Nephron (organoid): Measurements from ENCODE around the gene MED27.
A peak's percentile ranks its signal among the peaks of the same experiment; 100 is the strongest.

ENCODE experiments used
- H3K27ac Mint-ChIP-seq, 3 experiments: 2 replicates each; pipeline ENCODE4 v1.8.0; 2020; ENCODE audit warnings: mixed read lengths in 3 of 3, mild to moderate bottlenecking in 2 of 3, moderate library complexity in 1 of 3
- H3K27me3 Mint-ChIP-seq: 2 replicates; pipeline ENCODE4 v1.8.0; 2021; ENCODE audit warnings: low read depth, mild to moderate bottlenecking, moderate library complexity, mixed read lengths
- H3K36me3 Mint-ChIP-seq: 2 replicates; pipeline ENCODE4 v1.8.0; 2020; ENCODE audit warnings: low read depth, mixed read lengths
- H3K4me1 Mint-ChIP-seq: 2 replicates; pipeline ENCODE4 v1.8.0; 2020; ENCODE audit warnings: mixed read lengths
- H3K4me3 Mint-ChIP-seq, 3 experiments: 2 replicates each; pipeline ENCODE4 v1.8.0; 2020; ENCODE audit warnings: mild to moderate bottlenecking in 3 of 3, mixed read lengths in 3 of 3, moderate library complexity in 2 of 3
- H3K9me3 Mint-ChIP-seq: 2 replicates; pipeline ENCODE4 v1.8.0; 2020; ENCODE audit warnings: mixed read lengths
- CTCF ChIP-seq, 3 experiments: fragments of 200-600 bp; sonication (generic); IDR thresholded peaks; one replicate each; pipeline ENCODE4 v1.5.0; 2021; ENCODE audit warnings: antibody characterized with exemption in 3 of 3; ENCODE audit not compliant: unreplicated experiment in 3 of 3

Gene MED27

GRCh38 chr9:131837316-131837715 is 242.4 kb downstream of the MED27 start:
- no peak overlapping the region for H3K27ac Mint-ChIP-seq
- no peak overlapping the region for H3K4me3 Mint-ChIP-seq
- no peak for TF ChIP-seq CTCF (IDR thresholded peaks at IDR 0.05; ENCODE audit: unreplicated experiment in 3 of 3)
- H3K4me1 Mint-ChIP-seq = peaks cover 18% of the 10 kb centered on the region
- H3K9me3 Mint-ChIP-seq = peaks cover 3% of the 10 kb centered on the region
- H3K36me3 Mint-ChIP-seq = no peaks in the 10 kb centered on the region
- H3K27me3 Mint-ChIP-seq = peaks cover 28% of the 10 kb centered on the region

GRCh38 chr9:131836607-131837315 is 242.9 kb downstream of the MED27 start:
- Mint-ChIP-seq H3K4me3 (no peak overlapping the region), H3K27ac (peak overlapping the region in 1 of 3 experiments; percentile 53), H3K9me3 (peaks cover 3% of the 10 kb centered on the region), H3K36me3 (no peaks in the 10 kb centered on the region), H3K27me3 (peaks cover 28% of the 10 kb centered on the region), H3K4me1 (peaks cover 18% of the 10 kb centered on the region)
- no peak for TF ChIP-seq CTCF (IDR thresholded peaks at IDR 0.05; ENCODE audit: unreplicated experiment in 3 of 3)

GRCh38 chr9:131836021-131836420 is 243.6 kb downstream of the MED27 start:
- Mint-ChIP-seq H3K4me3 (no peak overlapping the region), H3K27me3 (peaks cover 28% of the 10 kb centered on the region), H3K4me1 (peaks cover 18% of the 10 kb centered on the region), H3K27ac (peak overlapping the region; percentile 8 to 67 (median 53)), H3K9me3 (peaks cover 3% of the 10 kb centered on the region), H3K36me3 (no peaks in the 10 kb centered on the region)
- TF ChIP-seq CTCF (IDR thresholded peaks at IDR 0.05; ENCODE audit: unreplicated experiment in 3 of 3) = no peak

GRCh38 chr9:131835151-131835910 is 244.3 kb downstream of the MED27 start:
- peak overlapping the region; percentile 8 to 67 (median 53) for H3K27ac Mint-ChIP-seq
- no peak overlapping the region for H3K4me3 Mint-ChIP-seq
- no peaks in the 10 kb centered on the region for H3K36me3 Mint-ChIP-seq
- peaks cover 3% of the 10 kb centered on the region for H3K9me3 Mint-ChIP-seq
- no peak for TF ChIP-seq CTCF (IDR thresholded peaks at IDR 0.05; ENCODE audit: unreplicated experiment in 3 of 3)
- peaks cover 18% of the 10 kb centered on the region for H3K4me1 Mint-ChIP-seq
- peaks cover 33% of the 10 kb centered on the region for H3K27me3 Mint-ChIP-seq

GRCh38 chr9:131834721-131835120 is 244.9 kb downstream of the MED27 start:
- Mint-ChIP-seq H3K4me3 (peak overlapping the region in 2 of 3 experiments; percentile 28 to 59), H3K27ac (peak overlapping the region; percentile 8 to 67 (median 53)), H3K27me3 (peaks cover 33% of the 10 kb centered on the region), H3K9me3 (peaks cover 3% of the 10 kb centered on the region), H3K4me1 (peaks cover 18% of the 10 kb centered on the region), H3K36me3 (no peaks in the 10 kb centered on the region)
- no peak for TF ChIP-seq CTCF (IDR thresholded peaks at IDR 0.05; ENCODE audit: unreplicated experiment in 3 of 3)
